ENCODE measurements around the gene ELF1. TPM values are rescaled to one million over a fixed set of nuclear protein-coding genes. Genes with fewer than 3 reads are reported as not detected.

ELF1 gene
- polyA plus RNA-seq, 1 of the 3 experiments (the other 2 are of a cell fraction) = 11.1 TPM

DNA sequence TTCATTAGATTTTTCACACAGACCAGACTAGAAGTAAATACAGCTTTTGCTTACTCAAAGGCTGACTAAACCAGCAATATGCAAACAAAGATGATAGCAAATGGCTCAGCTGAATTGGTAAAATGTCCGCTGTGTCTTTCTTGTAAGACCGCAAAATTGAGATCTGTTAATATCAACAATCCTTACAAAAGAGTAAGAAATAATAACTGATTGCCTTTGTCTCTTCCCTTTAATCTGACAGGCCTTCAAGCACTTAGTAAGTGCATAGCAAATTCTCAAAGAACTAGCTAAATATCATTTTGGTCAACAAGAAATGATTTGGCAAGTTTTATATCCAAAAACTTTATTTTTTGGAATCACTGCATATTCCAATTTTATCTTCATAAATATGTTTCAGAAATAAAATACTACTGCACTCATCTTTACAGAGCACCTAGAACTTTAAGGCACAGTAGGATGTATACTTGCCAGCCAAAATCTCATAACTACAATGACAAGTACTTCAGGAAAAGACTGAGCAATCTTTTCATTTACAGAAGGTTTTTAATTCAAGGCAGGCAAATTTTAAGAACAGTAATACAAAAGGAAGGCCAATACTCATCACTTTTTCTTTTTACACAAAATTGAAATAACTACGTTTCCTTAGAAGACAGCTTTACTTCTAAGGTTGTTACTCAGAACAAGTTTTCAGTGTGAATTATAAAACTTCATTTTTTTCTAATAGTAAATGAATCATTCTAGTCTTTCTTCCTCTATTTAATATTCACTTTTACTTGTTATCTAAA lies 1.1 kb downstream of the ELF1 start:
- POLR2A ChIA-PET = no interaction called here
- no peak overlapping the region for H3K27ac ChIP-seq (ENCODE audit: low read depth in 2 of 2, low read length in 1 of 2)

DNA sequence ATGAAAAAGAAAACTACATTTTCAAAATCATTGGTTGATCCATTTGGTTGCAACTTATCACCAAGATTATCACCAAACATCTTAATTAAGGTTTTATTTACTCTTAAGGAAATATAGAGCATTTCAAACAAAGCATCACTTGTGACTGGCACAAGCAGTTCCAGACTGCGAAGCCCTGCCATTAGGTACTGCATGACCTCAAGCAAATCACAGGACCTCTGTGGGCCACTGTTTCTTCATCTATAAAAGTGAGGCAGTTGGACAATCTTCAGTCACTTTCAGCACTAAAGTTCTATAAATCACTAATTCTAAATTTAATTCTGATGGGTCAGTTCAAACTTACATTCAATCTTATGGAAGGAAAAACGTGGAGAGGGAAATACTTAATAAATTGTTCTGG lies 2.0 kb downstream of the ELF1 start:
- no peaks in the 10 kb centered on the region for H3K9me3 ChIP-seq
- H3F3A ChIP-seq (replicated peaks; ENCODE audit: insufficient read depth) = peaks cover 11% of the 10 kb centered on the region
- DNase-seq = no peak
- no peak overlapping the region for H2AFZ ChIP-seq (ENCODE audit: low read depth)
- ChIA-PET POLR2A (no interaction called here), CTCF (no interaction called here)
- H4K20me1 ChIP-seq (ENCODE audit: insufficient read depth) = peaks cover 4% of the 10 kb centered on the region
- no peak overlapping the region for H3K4me3 ChIP-seq (ENCODE audit: low read depth in 2 of 2, low read length in 1 of 2)
- TF ChIP-seq TAF1 (IDR thresholded peaks at IDR 0.05; ENCODE audit: borderline replicate concordance, low read depth, low read length) = no peak
- TF ChIP-seq, protein P1, sequence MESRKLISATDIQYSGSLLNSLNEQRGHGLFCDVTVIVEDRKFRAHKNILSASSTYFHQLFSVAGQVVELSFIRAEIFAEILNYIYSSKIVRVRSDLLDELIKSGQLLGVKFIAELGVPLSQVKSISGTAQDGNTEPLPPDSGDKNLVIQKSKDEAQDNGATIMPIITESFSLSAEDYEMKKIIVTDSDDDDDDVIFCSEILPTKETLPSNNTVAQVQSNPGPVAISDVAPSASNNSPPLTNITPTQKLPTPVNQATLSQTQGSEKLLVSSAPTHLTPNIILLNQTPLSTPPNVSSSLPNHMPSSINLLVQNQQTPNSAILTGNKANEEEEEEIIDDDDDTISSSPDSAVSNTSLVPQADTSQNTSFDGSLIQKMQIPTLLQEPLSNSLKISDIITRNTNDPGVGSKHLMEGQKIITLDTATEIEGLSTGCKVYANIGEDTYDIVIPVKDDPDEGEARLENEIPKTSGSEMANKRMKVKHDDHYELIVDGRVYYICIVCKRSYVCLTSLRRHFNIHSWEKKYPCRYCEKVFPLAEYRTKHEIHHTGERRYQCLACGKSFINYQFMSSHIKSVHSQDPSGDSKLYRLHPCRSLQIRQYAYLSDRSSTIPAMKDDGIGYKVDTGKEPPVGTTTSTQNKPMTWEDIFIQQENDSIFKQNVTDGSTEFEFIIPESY (IDR thresholded peaks at IDR 0.05; ENCODE audit: borderline replicate concordance, low read depth) = no peak
- TF ChIP-seq, protein P2, sequence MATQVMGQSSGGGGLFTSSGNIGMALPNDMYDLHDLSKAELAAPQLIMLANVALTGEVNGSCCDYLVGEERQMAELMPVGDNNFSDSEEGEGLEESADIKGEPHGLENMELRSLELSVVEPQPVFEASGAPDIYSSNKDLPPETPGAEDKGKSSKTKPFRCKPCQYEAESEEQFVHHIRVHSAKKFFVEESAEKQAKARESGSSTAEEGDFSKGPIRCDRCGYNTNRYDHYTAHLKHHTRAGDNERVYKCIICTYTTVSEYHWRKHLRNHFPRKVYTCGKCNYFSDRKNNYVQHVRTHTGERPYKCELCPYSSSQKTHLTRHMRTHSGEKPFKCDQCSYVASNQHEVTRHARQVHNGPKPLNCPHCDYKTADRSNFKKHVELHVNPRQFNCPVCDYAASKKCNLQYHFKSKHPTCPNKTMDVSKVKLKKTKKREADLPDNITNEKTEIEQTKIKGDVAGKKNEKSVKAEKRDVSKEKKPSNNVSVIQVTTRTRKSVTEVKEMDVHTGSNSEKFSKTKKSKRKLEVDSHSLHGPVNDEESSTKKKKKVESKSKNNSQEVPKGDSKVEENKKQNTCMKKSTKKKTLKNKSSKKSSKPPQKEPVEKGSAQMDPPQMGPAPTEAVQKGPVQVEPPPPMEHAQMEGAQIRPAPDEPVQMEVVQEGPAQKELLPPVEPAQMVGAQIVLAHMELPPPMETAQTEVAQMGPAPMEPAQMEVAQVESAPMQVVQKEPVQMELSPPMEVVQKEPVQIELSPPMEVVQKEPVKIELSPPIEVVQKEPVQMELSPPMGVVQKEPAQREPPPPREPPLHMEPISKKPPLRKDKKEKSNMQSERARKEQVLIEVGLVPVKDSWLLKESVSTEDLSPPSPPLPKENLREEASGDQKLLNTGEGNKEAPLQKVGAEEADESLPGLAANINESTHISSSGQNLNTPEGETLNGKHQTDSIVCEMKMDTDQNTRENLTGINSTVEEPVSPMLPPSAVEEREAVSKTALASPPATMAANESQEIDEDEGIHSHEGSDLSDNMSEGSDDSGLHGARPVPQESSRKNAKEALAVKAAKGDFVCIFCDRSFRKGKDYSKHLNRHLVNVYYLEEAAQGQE (IDR thresholded peaks at IDR 0.05; ENCODE audit: low read depth, low read length) = no peak
- TF ChIP-seq, protein P3, sequence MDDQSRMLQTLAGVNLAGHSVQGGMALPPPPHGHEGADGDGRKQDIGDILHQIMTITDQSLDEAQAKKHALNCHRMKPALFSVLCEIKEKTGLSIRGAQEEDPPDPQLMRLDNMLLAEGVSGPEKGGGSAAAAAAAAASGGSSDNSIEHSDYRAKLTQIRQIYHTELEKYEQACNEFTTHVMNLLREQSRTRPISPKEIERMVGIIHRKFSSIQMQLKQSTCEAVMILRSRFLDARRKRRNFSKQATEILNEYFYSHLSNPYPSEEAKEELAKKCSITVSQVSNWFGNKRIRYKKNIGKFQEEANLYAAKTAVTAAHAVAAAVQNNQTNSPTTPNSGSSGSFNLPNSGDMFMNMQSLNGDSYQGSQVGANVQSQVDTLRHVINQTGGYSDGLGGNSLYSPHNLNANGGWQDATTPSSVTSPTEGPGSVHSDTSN (IDR thresholded peaks at IDR 0.05) = no peak
- TF ChIP-seq RAD21 (IDR thresholded peaks at IDR 0.05; ENCODE audit: low read length) = no peak
- no peak for TF ChIP-seq TCF12 (IDR thresholded peaks at IDR 0.05)
- no peak for TF ChIP-seq ELF1 (IDR thresholded peaks at IDR 0.05)
- H3K27me3 ChIP-seq (ENCODE audit: insufficient read depth) = no peaks in the 10 kb centered on the region
- WGBS (ENCODE audit: low lambda C conversion rate) = 82% methylated on average over 2 of the region's 2 CpGs
- H3K27ac ChIP-seq (ENCODE audit: low read depth in 2 of 2, low read length in 1 of 2) = no peak overlapping the region
- H3K79me2 ChIP-seq (ENCODE audit: insufficient read depth) = peaks cover 14% of the 10 kb centered on the region
- no peaks in the 10 kb centered on the region for H3K9me2 ChIP-seq
- peaks cover 0 to 11% of the 10 kb centered on the region in 2 experiments; a peak in 2 of 4 replicates for H3K4me1 ChIP-seq (ENCODE audit: control insufficient read depth in 1 of 2, insufficient read depth in 2 of 2, low read depth in 1 of 2, low read length in 1 of 2)
- no peak overlapping the region for H3K4me2 ChIP-seq
- H3K9ac ChIP-seq = no peak overlapping the region
- no peaks in the 10 kb centered on the region for H3K36me3 ChIP-seq (replicated peaks in 1 of 2; ENCODE audit: control insufficient read depth in 1 of 2, insufficient read depth in 2 of 2, low read length in 1 of 2)

More for the DNA sequence above, 1.1 kb downstream of the ELF1 start:
- Histone ChIP-seq H3K4me3 (ENCODE audit: low read depth in 2 of 2, low read length in 1 of 2) (no peak overlapping the region), H3K9me3 (no peaks in the 10 kb centered on the region), H4K20me1 (ENCODE audit: insufficient read depth) (peaks cover 4% of the 10 kb centered on the region), H3K4me1 (ENCODE audit: control insufficient read depth in 1 of 2, insufficient read depth in 2 of 2, low read depth in 1 of 2, low read length in 1 of 2) (peaks cover 0 to 11% of the 10 kb centered on the region in 2 experiments; a peak in 2 of 4 replicates), H3K27me3 (ENCODE audit: insufficient read depth) (no peaks in the 10 kb centered on the region), H3K9ac (no peak overlapping the region), H3K79me2 (ENCODE audit: insufficient read depth) (peaks cover 18% of the 10 kb centered on the region), H2AFZ (ENCODE audit: low read depth) (no peak overlapping the region), H3K4me2 (no peak overlapping the region), H3K36me3 (replicated peaks in 1 of 2; ENCODE audit: control insufficient read depth in 1 of 2, insufficient read depth in 2 of 2, low read length in 1 of 2) (no peaks in the 10 kb centered on the region), H3K9me2 (no peaks in the 10 kb centered on the region), H3F3A (replicated peaks; ENCODE audit: insufficient read depth) (peaks cover 11% of the 10 kb centered on the region)
- TF ChIP-seq, protein P4, sequence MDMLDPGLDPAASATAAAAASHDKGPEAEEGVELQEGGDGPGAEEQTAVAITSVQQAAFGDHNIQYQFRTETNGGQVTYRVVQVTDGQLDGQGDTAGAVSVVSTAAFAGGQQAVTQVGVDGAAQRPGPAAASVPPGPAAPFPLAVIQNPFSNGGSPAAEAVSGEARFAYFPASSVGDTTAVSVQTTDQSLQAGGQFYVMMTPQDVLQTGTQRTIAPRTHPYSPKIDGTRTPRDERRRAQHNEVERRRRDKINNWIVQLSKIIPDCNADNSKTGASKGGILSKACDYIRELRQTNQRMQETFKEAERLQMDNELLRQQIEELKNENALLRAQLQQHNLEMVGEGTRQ (IDR thresholded peaks at IDR 0.05; ENCODE audit: borderline replicate concordance, low read depth, low read length) = no peak
- TF ChIP-seq FOXM1 (IDR thresholded peaks at IDR 0.05; ENCODE audit: low read depth) (no peak), EP300 (IDR thresholded peaks at IDR 0.05; ENCODE audit: borderline replicate concordance in 1 of 2, low read depth in 1 of 2, low read length in 1 of 2) (no peak), TAF1 (IDR thresholded peaks at IDR 0.05; ENCODE audit: borderline replicate concordance, low read depth, low read length) (no peak), MXI1 (IDR thresholded peaks at IDR 0.05; ENCODE audit: low read depth, low read length) (no peak), RAD21 (IDR thresholded peaks at IDR 0.05; ENCODE audit: low read length) (no peak), CHD2 (IDR thresholded peaks at IDR 0.05; ENCODE audit: low read length, partially characterized antibody) (no peak), FOXJ3 (CRISPR knock-in tag; IDR thresholded peaks at IDR 0.05) (no peak), NRF1 (IDR thresholded peaks at IDR 0.05; ENCODE audit: low read depth, low read length) (no peak), GABPA (IDR thresholded peaks at IDR 0.05; ENCODE audit: low read depth) (no peak), RXRA (IDR thresholded peaks at IDR 0.05; ENCODE audit: borderline replicate concordance, low read depth) (no peak), SMC3 (IDR thresholded peaks at IDR 0.05; ENCODE audit: low read depth, low read length) (no peak), SIN3A (IDR thresholded peaks at IDR 0.05; ENCODE audit: borderline replicate concordance, low read depth, low read length) (no peak), EZH2phosphoT487 (IDR thresholded peaks at IDR 0.05; ENCODE audit: borderline replicate concordance, low read depth) (no peak), JUND (IDR thresholded peaks at IDR 0.05) (no peak), NFIC (IDR thresholded peaks at IDR 0.05; ENCODE audit: borderline replicate concordance) (no peak)
- TF ChIP-seq, protein P5, sequence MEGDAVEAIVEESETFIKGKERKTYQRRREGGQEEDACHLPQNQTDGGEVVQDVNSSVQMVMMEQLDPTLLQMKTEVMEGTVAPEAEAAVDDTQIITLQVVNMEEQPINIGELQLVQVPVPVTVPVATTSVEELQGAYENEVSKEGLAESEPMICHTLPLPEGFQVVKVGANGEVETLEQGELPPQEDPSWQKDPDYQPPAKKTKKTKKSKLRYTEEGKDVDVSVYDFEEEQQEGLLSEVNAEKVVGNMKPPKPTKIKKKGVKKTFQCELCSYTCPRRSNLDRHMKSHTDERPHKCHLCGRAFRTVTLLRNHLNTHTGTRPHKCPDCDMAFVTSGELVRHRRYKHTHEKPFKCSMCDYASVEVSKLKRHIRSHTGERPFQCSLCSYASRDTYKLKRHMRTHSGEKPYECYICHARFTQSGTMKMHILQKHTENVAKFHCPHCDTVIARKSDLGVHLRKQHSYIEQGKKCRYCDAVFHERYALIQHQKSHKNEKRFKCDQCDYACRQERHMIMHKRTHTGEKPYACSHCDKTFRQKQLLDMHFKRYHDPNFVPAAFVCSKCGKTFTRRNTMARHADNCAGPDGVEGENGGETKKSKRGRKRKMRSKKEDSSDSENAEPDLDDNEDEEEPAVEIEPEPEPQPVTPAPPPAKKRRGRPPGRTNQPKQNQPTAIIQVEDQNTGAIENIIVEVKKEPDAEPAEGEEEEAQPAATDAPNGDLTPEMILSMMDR (IDR thresholded peaks at IDR 0.05) = no peak
- CTCF ChIA-PET = interaction anchor here (1.7 kb wide), 1 partner anchor 25 kb away, joined by 8 read pairs; no protein-coding TSS in a partner anchor
- no peak for DNase-seq
- 85% methylated on average over 3 of the region's 3 CpGs for WGBS (ENCODE audit: low lambda C conversion rate)

Measured in SK-N-SH (cell line).